Measurements from ENCODE around the gene SPRED2. TPM values are rescaled to one million over a fixed set of nuclear protein-coding genes. Genes with fewer than 3 reads are reported as not detected.

Gene SPRED2
- total and polyA plus RNA-seq, 2 experiments from 2014 or later: 19.7 to 20.3 TPM

DNA sequence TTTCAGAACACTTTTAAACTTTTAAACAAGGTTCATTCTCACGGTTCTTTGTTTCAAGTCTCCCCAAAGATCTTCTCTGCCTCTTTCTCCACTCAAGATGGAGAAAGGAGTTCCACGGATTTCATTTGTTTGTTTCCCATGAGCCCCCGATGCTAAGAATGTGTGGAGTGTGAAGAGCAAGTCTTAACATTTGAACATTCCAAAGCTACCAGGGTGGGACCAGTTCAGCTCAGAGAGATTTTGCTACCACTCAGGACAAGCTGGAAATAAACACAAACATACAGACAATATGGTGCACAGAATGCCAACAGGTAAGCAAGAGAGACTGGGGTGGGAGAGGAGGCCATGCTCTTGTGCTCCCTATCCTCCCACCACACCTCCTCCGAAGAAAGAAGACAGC lies 56.7 kb downstream of the SPRED2 start:
- Histone ChIP-seq H3K4me1 (ENCODE audit: insufficient read depth) (peaks cover 37% of the 10 kb centered on the region), H3K27me3 (replicated peaks; ENCODE audit: insufficient read depth) (no peaks in the 10 kb centered on the region), H3K4me2 (ENCODE audit: unreplicated experiment) (no peak overlapping the region), H3K4me3 (no peak overlapping the region), H4K20me1 (ENCODE audit: insufficient read depth) (no peaks in the 10 kb centered on the region), H3K9me3 (ENCODE audit: low read depth) (no peaks in the 10 kb centered on the region), H3K79me2 (ENCODE audit: insufficient read depth) (peaks cover 96% of the 10 kb centered on the region), H3K9ac (no peak overlapping the region), H3F3A (ENCODE audit: insufficient read depth) (peaks cover 18% of the 10 kb centered on the region), H2AFZ (no peak overlapping the region), H3K27ac (no peak overlapping the region), H3K36me3 (ENCODE audit: low read depth) (no peaks in the 10 kb centered on the region), H3K9me2 (ENCODE audit: insufficient read depth) (no peaks in the 10 kb centered on the region)
- WGBS, 2 experiments (ENCODE audit: low coverage in 1 of 2, low lambda C conversion rate in 2 of 2, missing lambda C conversion rate in 2 of 2): 88 to 91% methylated on average over 4 of the region's 4 CpGs
- in situ Hi-C loops (cut with MboI): no loop called here
- DNase-seq: no peak
- TF ChIP-seq EZH2 (IDR thresholded peaks at IDR 0.05; ENCODE audit: insufficient read depth, poor library complexity, severe bottlenecking) (no peak), EZH2phosphoT487 (IDR thresholded peaks at IDR 0.05; ENCODE audit: insufficient read depth, low read depth) (no peak)

DNA sequence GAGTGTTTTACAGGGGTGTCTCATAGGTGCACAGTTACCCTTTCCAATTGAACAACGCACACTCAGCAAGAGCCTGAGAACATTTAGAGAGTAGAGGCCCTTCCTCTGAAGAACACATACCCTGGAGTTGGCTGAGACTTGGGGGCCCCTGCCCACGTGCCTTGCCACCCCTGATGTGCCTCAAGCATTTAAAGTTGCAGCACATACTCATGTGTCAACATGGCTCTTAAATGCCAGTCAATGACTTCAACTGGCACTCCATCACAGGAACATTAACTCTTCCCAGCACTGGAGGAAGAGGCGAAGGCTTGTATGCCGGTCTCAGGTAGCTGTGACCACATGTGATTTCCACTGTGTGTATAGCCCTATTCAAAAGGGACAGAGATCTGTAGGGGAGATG lies 57.4 kb downstream of the SPRED2 start:
- Histone ChIP-seq H3K4me3 (no peak overlapping the region), H3K27ac (no peak overlapping the region), H3K9ac (no peak overlapping the region), H3K27me3 (replicated peaks; ENCODE audit: insufficient read depth) (no peaks in the 10 kb centered on the region), H3F3A (ENCODE audit: insufficient read depth) (peaks cover 18% of the 10 kb centered on the region), H3K4me2 (ENCODE audit: unreplicated experiment) (no peak overlapping the region), H2AFZ (no peak overlapping the region), H3K4me1 (ENCODE audit: insufficient read depth) (peaks cover 33% of the 10 kb centered on the region), H3K79me2 (ENCODE audit: insufficient read depth) (peaks cover 97% of the 10 kb centered on the region), H3K9me2 (ENCODE audit: insufficient read depth) (no peaks in the 10 kb centered on the region), H3K9me3 (ENCODE audit: low read depth) (no peaks in the 10 kb centered on the region), H4K20me1 (ENCODE audit: insufficient read depth) (no peaks in the 10 kb centered on the region), H3K36me3 (ENCODE audit: low read depth) (no peaks in the 10 kb centered on the region)
- in situ Hi-C loops (cut with MboI): no loop called here
- WGBS, 2 experiments (ENCODE audit: low coverage in 1 of 2, low lambda C conversion rate in 2 of 2, missing lambda C conversion rate in 2 of 2): 96 to 100% methylated on average over 4 of the region's 4 CpGs
- no peak for DNase-seq
- TF ChIP-seq EZH2phosphoT487 (IDR thresholded peaks at IDR 0.05; ENCODE audit: insufficient read depth, low read depth): no peak
- no peak for TF ChIP-seq EZH2 (IDR thresholded peaks at IDR 0.05; ENCODE audit: insufficient read depth, poor library complexity, severe bottlenecking)

DNA sequence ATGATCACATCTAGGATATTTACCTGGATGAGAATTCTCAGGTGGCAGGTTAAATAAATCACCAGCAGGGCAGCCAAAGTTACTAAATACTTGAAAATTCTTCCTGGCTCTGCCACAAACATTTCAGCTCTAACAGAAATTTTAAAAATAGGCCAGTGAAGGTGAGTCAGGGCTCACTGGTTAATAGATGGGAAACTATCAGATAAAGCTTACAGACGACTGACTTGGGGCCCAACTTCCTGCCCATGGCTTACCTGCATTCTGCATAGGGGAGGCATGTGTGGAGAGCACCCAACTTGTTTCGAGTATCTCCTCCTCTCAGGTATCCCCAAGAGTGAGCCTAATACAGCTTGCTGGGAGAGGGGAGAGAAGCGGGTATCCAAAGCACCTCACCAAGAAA lies 57.8 kb downstream of the SPRED2 start:
- Histone ChIP-seq H3K9me2 (ENCODE audit: insufficient read depth) (no peaks in the 10 kb centered on the region), H3K27ac (no peak overlapping the region), H3K4me1 (ENCODE audit: insufficient read depth) (peaks cover 28% of the 10 kb centered on the region), H3K79me2 (ENCODE audit: insufficient read depth) (peaks cover 97% of the 10 kb centered on the region), H3K4me2 (ENCODE audit: unreplicated experiment) (no peak overlapping the region), H3K4me3 (no peak overlapping the region), H3K36me3 (ENCODE audit: low read depth) (no peaks in the 10 kb centered on the region), H3K27me3 (replicated peaks; ENCODE audit: insufficient read depth) (no peaks in the 10 kb centered on the region), H3K9me3 (ENCODE audit: low read depth) (no peaks in the 10 kb centered on the region), H2AFZ (no peak overlapping the region), H3K9ac (no peak overlapping the region), H3F3A (ENCODE audit: insufficient read depth) (peaks cover 18% of the 10 kb centered on the region), H4K20me1 (ENCODE audit: insufficient read depth) (no peaks in the 10 kb centered on the region)
- 87 to 92% methylated on average over 3 of the region's 3 CpGs for WGBS, 2 experiments (ENCODE audit: low coverage in 1 of 2, low lambda C conversion rate in 2 of 2, missing lambda C conversion rate in 2 of 2)
- TF ChIP-seq EZH2 (IDR thresholded peaks at IDR 0.05; ENCODE audit: insufficient read depth, poor library complexity, severe bottlenecking): no peak
- no peak for TF ChIP-seq EZH2phosphoT487 (IDR thresholded peaks at IDR 0.05; ENCODE audit: insufficient read depth, low read depth)
- in situ Hi-C loops (cut with MboI): no loop called here
- DNase-seq: no peak

DNA sequence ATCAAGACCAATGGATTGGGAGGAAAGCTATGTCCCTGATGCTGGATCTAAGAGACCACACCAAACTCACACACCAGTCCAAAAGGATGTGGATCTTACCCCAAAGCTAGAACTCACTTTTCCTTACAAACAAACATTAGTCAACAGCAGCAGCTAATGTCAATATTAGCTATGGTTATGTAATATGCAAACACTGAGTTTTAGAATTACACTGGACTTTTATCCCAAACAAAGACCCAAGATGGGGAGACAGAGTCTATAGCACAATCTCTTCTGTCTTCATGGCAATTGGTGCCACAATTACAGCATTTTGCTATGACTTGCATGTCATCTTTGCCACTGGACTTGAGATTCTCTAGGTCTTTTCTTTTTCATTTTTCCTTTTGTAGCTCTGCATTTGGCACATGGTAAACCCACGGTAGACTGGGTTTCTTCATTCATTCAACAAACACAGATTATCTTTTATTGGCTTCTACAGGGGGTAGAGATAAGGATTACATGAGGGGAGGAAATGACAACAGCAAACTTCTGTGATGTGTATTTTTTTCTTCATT lies 59.0 kb downstream of the SPRED2 start:
- peaks cover 21% of the 10 kb centered on the region for H3F3A ChIP-seq (ENCODE audit: insufficient read depth)
- no peak overlapping the region for H3K4me3 ChIP-seq
- 94 to 96% methylated on average over 1 of the region's 1 CpG for WGBS, 2 experiments (ENCODE audit: low coverage in 1 of 2, low lambda C conversion rate in 2 of 2, missing lambda C conversion rate in 2 of 2)
- H3K4me1 ChIP-seq (ENCODE audit: insufficient read depth): peaks cover 27% of the 10 kb centered on the region
- no peaks in the 10 kb centered on the region for H3K27me3 ChIP-seq (replicated peaks; ENCODE audit: insufficient read depth)
- H3K79me2 ChIP-seq (ENCODE audit: insufficient read depth): peaks cover 97% of the 10 kb centered on the region
- TF ChIP-seq EZH2phosphoT487 (IDR thresholded peaks at IDR 0.05; ENCODE audit: insufficient read depth, low read depth) (no peak), EZH2 (IDR thresholded peaks at IDR 0.05; ENCODE audit: insufficient read depth, poor library complexity, severe bottlenecking) (no peak)
- H3K9me3 ChIP-seq (ENCODE audit: low read depth): no peaks in the 10 kb centered on the region
- DNase-seq: no peak
- no peaks in the 10 kb centered on the region for H3K36me3 ChIP-seq (ENCODE audit: low read depth)
- in situ Hi-C loops (cut with MboI): no loop called here
- H3K4me2 ChIP-seq (ENCODE audit: unreplicated experiment): no peak overlapping the region
- no peak overlapping the region for H3K9ac ChIP-seq
- H3K27ac ChIP-seq: no peak overlapping the region
- H4K20me1 ChIP-seq (ENCODE audit: insufficient read depth): no peaks in the 10 kb centered on the region
- no peak overlapping the region for H2AFZ ChIP-seq
- H3K9me2 ChIP-seq (ENCODE audit: insufficient read depth): no peaks in the 10 kb centered on the region

DNA sequence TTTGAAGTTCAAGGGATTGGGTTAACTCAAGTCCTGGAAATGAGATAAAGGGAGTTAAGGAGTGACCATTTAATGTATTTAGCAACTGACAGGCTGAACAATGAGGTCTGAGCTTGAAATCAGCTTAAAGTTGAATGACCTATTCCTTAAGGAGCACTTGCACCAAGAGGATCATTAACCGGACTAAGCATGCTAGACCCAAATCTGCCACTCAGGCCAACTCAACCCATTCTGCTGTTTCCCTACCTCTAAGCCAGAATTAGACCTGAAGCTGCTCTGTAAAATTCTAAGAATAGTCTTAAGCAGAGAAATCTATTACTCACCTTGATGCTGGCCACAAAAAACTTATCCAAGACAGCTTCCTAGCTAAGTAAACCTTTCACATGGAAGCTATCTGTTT lies 59.8 kb downstream of the SPRED2 start:
- Histone ChIP-seq H3K27me3 (replicated peaks; ENCODE audit: insufficient read depth) (no peaks in the 10 kb centered on the region), H3K36me3 (ENCODE audit: low read depth) (no peaks in the 10 kb centered on the region), H3K4me3 (no peak overlapping the region), H3K9ac (no peak overlapping the region), H3F3A (ENCODE audit: insufficient read depth) (peaks cover 21% of the 10 kb centered on the region), H3K9me3 (ENCODE audit: low read depth) (no peaks in the 10 kb centered on the region), H3K79me2 (ENCODE audit: insufficient read depth) (peaks cover 98% of the 10 kb centered on the region), H3K9me2 (ENCODE audit: insufficient read depth) (no peaks in the 10 kb centered on the region), H3K4me1 (ENCODE audit: insufficient read depth) (peaks cover 26% of the 10 kb centered on the region), H3K4me2 (ENCODE audit: unreplicated experiment) (no peak overlapping the region), H2AFZ (no peak overlapping the region), H4K20me1 (ENCODE audit: insufficient read depth) (no peaks in the 10 kb centered on the region), H3K27ac (no peak overlapping the region)
- TF ChIP-seq EZH2 (IDR thresholded peaks at IDR 0.05; ENCODE audit: insufficient read depth, poor library complexity, severe bottlenecking) (no peak), EZH2phosphoT487 (IDR thresholded peaks at IDR 0.05; ENCODE audit: insufficient read depth, low read depth) (no peak)
- DNase-seq: no peak
- in situ Hi-C loops (cut with MboI): no loop called here
- WGBS, 2 experiments (ENCODE audit: low coverage in 1 of 2, low lambda C conversion rate in 2 of 2, missing lambda C conversion rate in 2 of 2): 100% methylated on average over 1 of the region's 1 CpG
